Measurements from ENCODE around the gene COL4A2. TPM values are rescaled to one million over a fixed set of nuclear protein-coding genes. Genes with fewer than 3 reads are reported as not detected.

The COL4A2 gene
- total and polyA plus RNA-seq, 2 donors (not counting 1 experiment from before 2014, with no cell fraction given), result 0.17 TPM; not detected in 1

DNA sequence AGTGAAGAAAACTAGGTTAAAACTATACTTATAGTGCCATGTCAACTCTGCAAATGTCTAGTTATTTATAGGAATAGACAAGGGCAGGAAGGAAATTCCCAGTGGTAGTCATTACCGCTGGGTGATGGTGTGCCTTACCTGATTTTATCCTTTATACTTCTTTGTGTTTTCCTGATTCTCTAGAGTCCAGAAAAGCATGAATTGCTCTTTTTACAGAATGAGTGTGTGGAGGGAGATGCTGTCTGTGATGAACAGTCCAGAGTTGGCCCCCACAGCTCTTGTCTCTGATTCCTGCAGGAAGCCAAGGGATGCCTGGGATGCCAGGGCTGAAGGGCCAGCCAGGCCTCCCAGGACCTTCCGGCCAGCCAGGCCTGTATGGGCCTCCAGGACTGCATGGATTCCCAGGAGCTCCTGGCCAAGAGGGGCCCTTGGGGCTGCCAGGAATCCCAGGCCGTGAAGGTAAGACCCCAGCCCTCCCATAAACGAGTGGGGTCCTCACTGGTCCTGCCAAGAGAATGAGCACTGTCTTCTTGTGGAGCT is 170.7 kb downstream of the COL4A2 start:
- CTCF ChIA-PET, result no interaction called here

More for the DNA sequence above, 170.7 kb downstream of the COL4A2 start:
- POLR2A ChIA-PET, result no interaction called here
- Mint-ChIP-seq H3K4me3 (no peak overlapping the region), H3K4me1 (peaks cover 19% of the 10 kb centered on the region), H3K27me3 (no peaks in the 10 kb centered on the region), H3K9me3 (ENCODE audit: insufficient read depth) (no peaks in the 10 kb centered on the region), H3K27ac (no peak overlapping the region)
- no peak for ATAC-seq (ENCODE audit: low read depth)
- Histone ChIP-seq H4K20me1 (ENCODE audit: control insufficient read depth, insufficient read depth, low read length, poor library complexity, severe bottlenecking) (no peaks in the 10 kb centered on the region), H3K27me3 (replicated peaks in 1 of 4; ENCODE audit: control extremely low read depth in 1 of 4, control insufficient read depth in 3 of 4, insufficient read depth in 4 of 4, low read length in 3 of 4) (peaks cover 0 to 2% (median 0%) of the 10 kb centered on the region in 4 experiments), H3K36me3 (replicated peaks in 1 of 2; ENCODE audit: control extremely low read depth in 1 of 2, control insufficient read depth in 1 of 2, extremely low read depth in 1 of 2, insufficient read depth in 2 of 2, low read length in 1 of 2) (no peaks in the 10 kb centered on the region), H3K4me2 (replicated peaks; ENCODE audit: low read depth, low read length, poor library complexity, severe bottlenecking) (no peak overlapping the region), H3K79me2 (ENCODE audit: control insufficient read depth, insufficient read depth, low read length) (no peaks in the 10 kb centered on the region), H3K9ac (ENCODE audit: low read length) (no peak overlapping the region), H3K27ac (ENCODE audit: low read length in 2 of 2) (no peak overlapping the region), H2AFZ (ENCODE audit: insufficient read depth, low read depth, low read length, poor library complexity, severe bottlenecking) (no peak overlapping the region), H3K4me3 (ENCODE audit: control extremely low read depth in 1 of 5, extremely low read depth in 1 of 5, insufficient read depth in 1 of 5, low read depth in 2 of 5, low read length in 4 of 5) (no peak overlapping the region), H3K9me3 (ENCODE audit: control extremely low read depth in 1 of 3, control insufficient read depth in 2 of 3, insufficient read depth in 1 of 3, low read length in 2 of 3) (peaks cover 0 to 1% (median 0%) of the 10 kb centered on the region in 3 donors), H3K4me1 (ENCODE audit: control insufficient read depth in 2 of 2, insufficient read depth in 2 of 2, low read length in 2 of 2) (peaks cover 10 to 18% of the 10 kb centered on the region in 2 donors)
- no peak for DNase-seq
- intact Hi-C loops (cut with micrococcal nuclease), result loop anchor here (10.0 kb wide), 1 partner anchor 707 kb away; no protein-coding TSS in a partner anchor
- 89% methylated on average over 3 of the region's 4 CpGs for WGBS (ENCODE audit: insufficient coverage)
- TF ChIP-seq, protein P1, sequence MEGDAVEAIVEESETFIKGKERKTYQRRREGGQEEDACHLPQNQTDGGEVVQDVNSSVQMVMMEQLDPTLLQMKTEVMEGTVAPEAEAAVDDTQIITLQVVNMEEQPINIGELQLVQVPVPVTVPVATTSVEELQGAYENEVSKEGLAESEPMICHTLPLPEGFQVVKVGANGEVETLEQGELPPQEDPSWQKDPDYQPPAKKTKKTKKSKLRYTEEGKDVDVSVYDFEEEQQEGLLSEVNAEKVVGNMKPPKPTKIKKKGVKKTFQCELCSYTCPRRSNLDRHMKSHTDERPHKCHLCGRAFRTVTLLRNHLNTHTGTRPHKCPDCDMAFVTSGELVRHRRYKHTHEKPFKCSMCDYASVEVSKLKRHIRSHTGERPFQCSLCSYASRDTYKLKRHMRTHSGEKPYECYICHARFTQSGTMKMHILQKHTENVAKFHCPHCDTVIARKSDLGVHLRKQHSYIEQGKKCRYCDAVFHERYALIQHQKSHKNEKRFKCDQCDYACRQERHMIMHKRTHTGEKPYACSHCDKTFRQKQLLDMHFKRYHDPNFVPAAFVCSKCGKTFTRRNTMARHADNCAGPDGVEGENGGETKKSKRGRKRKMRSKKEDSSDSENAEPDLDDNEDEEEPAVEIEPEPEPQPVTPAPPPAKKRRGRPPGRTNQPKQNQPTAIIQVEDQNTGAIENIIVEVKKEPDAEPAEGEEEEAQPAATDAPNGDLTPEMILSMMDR (IDR thresholded peaks at IDR 0.05), result no peak
- no peak for TF ChIP-seq EZH2 (IDR thresholded peaks at IDR 0.05; ENCODE audit: borderline replicate concordance, insufficient read depth, low read depth, low read length, poor library complexity, severe bottlenecking)

All from B cell (primary cell).